Embryonic facial prominence (tissue), 1 donor: ENCODE measurements around the gene KRT14.
"Not testable (repeated sequence)": the region's sequence is repeated elsewhere in the genome, so short reads cannot be mapped to it uniquely, and the experiment has no call there.

ENCODE experiments used
- DNase-seq: peaks from one replicate; pipeline ENCODE4 v3.0.0-alpha.2; 2016; ENCODE audit errors: extremely low spot score

KRT14 gene

GRCh38 chr17:41586863-41587495 is at the start of gene KRT14:
KRT14 (minus strand) TSS chr17:41586895; CDS start chr17:41586834, 61 bp downstream.
- DNase-seq: no peak

- no peak for DNase-seq
These were observed 48.7 kb upstream of the KRT14 start for GRCh38 chr17:41635121-41636097.

GRCh38 chr17:41634639-41635038 is 47.9 kb upstream of the KRT14 start:
- DNase-seq: no peak

DNA sequence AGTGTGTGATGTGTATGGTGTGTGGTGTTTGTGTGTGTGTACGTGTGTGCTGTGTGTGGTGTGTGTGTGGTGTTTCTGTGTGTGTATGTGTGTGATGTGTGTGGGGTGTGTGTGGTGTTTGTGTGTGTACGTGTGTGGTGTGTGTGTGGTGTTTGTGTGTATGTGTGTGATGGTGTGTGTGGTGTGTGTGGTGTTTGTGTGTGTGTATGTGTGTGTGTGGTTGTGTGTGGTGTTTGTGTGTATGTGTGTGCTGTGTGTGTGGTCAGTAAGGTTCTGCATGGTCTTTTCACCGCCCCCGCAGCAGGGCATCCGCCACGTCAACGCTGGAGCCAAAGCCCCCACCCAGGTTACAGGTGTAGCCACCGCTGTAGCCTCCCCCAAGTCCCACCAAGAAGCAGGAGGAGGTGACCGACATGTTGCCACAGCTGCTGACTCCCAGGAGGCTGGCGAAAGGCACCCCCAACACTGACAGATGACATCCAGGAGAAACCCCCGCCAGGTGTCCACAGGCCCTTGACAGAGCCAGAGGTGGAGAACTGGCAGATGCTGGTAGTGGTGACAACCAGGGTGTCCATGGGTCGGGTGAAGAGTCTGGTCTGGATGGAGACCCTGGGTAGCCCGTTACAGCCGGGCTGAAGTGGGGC is 47.0 kb upstream of the KRT14 start:
- DNase-seq: no peak

GRCh38 chr17:41632482-41633105 is 45.9 kb upstream of the KRT14 start:
- DNase-seq: no peak

DNA sequence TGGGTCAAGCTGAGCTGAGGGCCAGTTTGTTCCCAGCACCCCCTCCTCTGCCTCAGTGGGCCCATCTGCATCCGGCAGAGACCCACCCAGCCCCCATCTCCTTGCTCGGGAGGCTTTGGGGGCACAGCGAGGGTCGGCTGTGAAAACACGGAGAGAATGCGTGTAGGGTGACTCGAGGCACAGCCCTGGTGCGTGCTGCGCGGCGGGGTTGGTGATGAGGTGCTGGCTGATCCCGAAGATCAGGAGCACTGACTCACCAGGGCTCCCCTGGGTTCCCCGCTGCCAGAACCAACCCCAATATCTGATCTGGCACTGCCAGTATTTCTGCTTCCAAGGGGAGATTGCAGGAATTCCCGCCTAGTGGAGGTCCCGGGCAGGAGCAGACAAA is 45.2 kb upstream of the KRT14 start:
- DNase-seq: no peak

- no peak for DNase-seq
These were observed 44.6 kb upstream of the KRT14 start for GRCh38 chr17:41631025-41631897.

DNA sequence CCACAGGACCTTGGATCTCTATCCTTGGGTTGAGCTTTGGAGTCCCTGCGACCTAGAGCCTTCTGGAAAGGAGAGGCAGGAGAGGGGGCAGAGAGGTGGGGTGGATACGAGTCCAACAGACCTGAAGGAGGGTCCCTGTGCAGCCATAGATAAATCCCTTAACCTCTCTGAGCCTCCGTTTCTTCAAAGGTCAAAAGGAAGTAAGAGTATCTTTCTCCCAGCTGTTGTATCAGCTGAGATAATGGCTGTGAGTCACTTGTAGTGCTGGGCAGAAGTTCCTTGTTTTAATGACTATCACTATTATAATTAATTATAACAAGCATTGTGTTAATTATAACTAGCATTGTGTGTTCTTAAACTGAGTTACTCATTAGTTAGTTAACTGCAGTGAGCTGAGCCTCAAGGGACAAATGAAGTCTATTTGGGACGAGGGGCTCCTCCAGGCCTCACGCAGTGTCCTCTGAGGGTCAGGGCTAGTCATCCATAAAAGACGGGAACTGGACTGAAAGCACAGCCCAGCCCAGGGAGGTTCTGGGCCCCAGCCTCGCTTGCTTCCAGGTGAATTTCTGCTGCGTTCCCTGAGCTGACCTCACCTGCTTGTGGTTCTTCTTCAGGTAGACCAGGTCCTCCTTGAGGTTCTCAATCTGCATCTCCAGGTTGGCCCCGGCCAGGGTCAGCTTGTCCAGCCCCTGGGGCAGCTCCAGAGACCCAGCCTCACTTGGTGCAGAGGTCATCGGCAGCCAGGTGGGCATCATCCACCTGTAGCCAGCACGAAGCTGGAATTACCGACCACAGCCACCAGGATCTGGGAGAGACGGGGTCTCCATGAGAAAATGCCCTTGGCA is 43.4 kb upstream of the KRT14 start:
- DNase-seq: no peak

GRCh38 chr17:41629316-41629715 is 42.6 kb upstream of the KRT14 start:
- no peak for DNase-seq

GRCh38 chr17:41628621-41629255 is 42.0 kb upstream of the KRT14 start:
- DNase-seq: not testable (repeated sequence)

DNA sequence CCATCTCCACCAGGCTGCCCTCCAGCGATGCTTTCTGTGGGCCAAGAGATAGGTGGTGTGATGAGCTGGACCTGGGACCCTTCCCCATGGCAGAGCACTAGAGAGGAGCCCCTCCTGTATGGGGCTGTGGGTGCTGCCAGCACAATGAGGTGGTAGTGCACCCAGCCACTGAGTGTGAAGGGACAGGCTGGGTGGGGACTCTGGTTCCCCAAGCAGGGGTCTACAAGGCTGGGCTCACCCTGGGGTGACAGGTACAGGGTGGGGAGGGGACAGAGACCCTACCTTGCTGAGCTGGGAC is 41.3 kb upstream of the KRT14 start:
- not testable (repeated sequence) for DNase-seq

DNA sequence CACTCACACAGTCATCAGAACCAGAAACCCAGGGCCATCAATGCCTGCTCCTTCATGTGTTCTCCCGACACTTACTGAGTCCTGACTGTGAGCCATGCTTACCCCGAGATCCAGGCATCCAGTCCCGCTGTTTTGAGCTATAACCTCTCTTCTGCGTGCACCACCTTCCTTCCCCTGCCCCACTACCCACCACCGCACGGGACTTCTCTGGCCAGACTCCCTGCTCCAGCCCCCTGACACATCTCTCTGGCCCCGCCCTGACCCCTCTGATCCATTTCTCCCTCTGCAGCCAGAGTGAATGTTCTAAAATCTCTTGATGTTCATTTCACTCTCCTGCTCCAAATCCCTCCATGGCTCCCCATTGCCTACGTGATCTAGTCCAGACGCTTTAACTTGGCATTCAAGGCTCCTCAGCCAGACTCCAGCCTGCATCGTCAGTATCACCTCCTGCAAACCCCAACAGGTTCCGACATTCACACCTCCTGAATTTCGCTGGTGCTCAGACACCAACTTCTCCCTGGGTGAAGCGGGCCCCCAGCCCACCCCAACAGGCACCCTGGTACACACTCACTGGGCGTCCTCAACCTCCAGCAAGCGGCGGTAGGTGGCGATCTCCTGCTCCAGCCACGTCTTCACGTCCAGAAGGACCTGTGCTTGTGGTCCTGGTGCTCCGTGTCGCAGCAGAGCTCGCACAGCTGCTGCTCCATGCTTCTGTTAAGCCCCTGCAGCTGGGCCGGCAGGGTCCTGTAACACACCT is 40.8 kb upstream of the KRT14 start:
- DNase-seq: no peak

DNA sequence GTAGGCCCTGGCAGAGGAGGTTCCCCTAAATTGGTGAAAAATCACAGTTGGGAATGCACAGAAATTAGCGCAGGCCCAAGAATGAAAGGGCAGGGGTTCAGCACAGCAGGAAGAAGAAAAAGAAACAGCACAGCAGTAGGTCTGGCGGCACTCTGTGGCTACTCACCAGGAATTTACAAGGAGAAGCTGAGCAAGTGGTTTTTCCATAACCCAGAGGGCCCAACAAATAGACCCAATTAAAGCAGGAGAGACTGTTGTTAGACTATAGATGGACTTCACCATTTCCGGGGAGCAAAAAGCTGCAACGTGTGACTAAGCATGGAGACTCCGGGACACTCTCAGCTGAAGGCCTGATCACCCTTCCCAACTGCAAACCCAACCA is 40.2 kb upstream of the KRT14 start:
- not testable (repeated sequence) for DNase-seq

DNA sequence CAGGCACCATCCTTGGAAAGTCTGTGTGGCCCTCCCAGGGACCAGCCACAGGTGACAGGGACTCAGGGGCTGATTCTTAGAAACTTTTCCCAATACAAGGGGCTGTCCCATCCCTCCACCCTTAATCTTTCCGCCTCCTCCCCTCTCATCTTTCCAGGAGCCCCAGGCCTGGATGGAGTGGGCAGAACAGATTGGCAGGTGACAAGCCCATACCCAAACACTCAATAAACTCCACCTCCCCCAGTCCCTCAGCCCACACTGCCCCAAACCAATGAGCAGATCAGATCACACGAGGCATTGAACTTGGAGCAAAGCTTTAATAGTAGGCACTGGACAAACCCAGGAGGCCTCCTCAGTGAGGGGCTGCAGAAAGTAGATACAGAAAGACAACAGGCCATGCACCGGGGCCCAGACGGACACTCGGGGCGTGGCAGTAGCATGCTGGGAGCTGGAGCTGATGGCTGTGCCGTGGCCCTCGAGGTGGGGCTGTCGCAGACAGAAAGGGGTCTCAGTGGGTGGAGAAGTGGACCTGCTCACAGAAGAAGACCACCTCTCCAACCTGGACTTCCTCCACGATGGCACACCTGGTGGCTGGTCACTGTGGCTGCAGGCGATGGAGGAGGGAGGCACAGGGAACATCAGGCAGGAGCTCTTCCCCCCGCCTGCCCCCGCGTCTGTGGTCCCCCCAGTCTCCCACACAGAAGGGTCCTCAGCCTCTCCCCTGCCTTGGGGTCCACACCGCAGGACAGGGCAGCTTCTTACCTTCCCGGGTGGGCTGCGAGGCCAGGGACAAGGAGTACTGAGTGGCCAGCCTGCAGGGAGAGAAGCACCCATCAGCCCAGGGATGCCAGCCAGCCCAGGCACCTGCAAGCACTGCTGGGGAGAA is 39.6 kb upstream of the KRT14 start:
- DNase-seq: not testable (repeated sequence)

DNA sequence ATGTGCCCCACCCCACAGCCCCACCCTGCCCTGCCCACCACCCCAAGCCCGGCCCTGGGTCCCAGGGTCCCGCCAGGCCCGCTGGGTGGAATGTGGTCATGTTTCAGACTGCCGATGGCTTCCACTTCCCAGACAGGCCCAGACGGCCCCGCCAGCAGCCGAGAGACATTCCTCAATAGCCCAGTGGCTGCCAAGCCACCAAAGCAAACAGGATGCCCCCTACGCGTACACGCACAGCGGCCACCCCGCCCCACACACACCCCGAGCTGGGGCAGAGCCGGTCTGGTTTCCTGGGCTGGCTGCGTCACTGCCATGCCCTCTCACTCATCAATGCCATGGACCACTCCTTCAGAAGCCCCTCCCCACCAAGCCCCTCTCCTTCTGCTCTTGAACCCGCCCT is 38.9 kb upstream of the KRT14 start:
- DNase-seq: no peak

DNA sequence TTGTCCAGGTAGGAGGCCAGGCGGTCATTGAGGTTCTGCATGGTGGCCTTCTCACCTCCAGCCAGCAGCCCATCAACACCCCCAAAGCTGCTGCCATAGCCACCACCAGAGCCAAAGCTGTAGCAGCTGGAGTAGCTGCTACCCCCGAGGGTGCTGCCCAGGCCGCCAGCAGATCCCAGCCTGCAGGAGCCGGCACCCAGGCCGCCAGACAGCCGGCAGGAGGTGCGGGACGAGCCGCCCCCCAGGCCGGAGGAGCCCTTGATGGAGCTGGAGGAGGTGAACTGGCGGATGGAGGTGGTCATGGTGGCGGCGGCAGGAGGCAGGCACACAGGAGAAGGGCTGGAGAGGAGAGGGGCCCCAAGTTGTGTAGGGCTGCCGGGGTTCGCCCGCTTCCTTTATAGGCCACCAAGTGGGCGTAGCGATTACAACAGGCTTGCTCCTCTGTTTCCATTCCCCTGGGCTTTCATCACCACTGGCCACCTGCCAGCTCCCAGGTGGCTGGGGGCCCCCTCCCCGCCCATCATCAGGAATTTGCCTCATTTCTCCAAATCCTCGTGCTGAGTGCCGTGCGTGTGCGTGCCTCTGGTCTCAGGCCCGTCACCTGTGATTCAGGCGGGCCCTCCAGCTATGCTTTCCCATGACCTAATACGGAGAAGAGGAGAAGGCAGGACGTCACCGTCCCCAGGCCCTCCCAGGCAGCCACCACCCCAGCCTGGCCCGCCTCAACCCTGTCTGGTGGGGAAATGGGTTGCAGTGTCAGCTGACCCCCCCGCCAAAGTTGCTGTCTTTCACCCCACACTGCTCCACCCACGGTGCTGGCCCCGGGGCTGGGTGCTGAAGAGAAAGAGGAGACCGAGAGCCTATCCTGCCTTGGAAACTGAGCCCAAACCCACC is 37.8 kb upstream of the KRT14 start, which contains the start of gene KRT17:
KRT17 (minus strand) TSS at position 368 of the 894 bp plus-strand sequence; CDS start at position 302, 66 bp downstream.
- no peak for DNase-seq
